Measurements from ENCODE around the gene CALML5.
"Not testable (repeated sequence)": the region's sequence is repeated elsewhere in the genome, so short reads cannot be mapped to it uniquely, and the experiment has no call there.

Gene CALML5

GRCh38 chr10:5479481-5480161, 19.7 kb downstream of the CALML5 start:
- Mint-ChIP-seq H3K9me3 (no peaks in the 10 kb centered on the region), H3K27ac (no peak overlapping the region), H3K27me3 (no peaks in the 10 kb centered on the region), H3K4me3 (peak overlapping the region; percentile 18), H3K36me3 (ENCODE audit: low read depth) (no peaks in the 10 kb centered on the region), H3K4me1 (peaks cover 11% of the 10 kb centered on the region)
- ATAC-seq (peak; percentile 55), DNase-seq (no peak)

GRCh38 chr10:5478694-5479305, 20.6 kb downstream of the CALML5 start:
- H3K9me3 Mint-ChIP-seq = no peaks in the 10 kb centered on the region
- peaks cover 11% of the 10 kb centered on the region for H3K4me1 Mint-ChIP-seq
- no peaks in the 10 kb centered on the region for H3K36me3 Mint-ChIP-seq (ENCODE audit: low read depth)
- H3K27me3 Mint-ChIP-seq = no peaks in the 10 kb centered on the region
- ATAC-seq (no peak), DNase-seq (no peak)
- no peak overlapping the region for H3K27ac Mint-ChIP-seq
- no peak overlapping the region for H3K4me3 Mint-ChIP-seq

- Mint-ChIP-seq H3K9me3 (no peaks in the 10 kb centered on the region), H3K27ac (no peak overlapping the region), H3K4me3 (no peak overlapping the region), H3K27me3 (no peaks in the 10 kb centered on the region), H3K4me1 (peaks cover 11% of the 10 kb centered on the region), H3K36me3 (ENCODE audit: low read depth) (no peaks in the 10 kb centered on the region)
- ATAC-seq (no peak), DNase-seq (no peak)
Observed at GRCh38 chr10:5477948-5478693, 21.2 kb downstream of the CALML5 start.

GRCh38 chr10:5476918-5477525, 22.3 kb downstream of the CALML5 start:
- Mint-ChIP-seq H3K4me3 (no peak overlapping the region), H3K36me3 (ENCODE audit: low read depth) (no peaks in the 10 kb centered on the region), H3K4me1 (peaks cover 11% of the 10 kb centered on the region), H3K9me3 (no peaks in the 10 kb centered on the region), H3K27ac (no peak overlapping the region), H3K27me3 (no peaks in the 10 kb centered on the region)
- DNase-seq (no peak), ATAC-seq (no peak)

GRCh38 chr10:5475974-5476807, 23.2 kb downstream of the CALML5 start:
- not testable (repeated sequence) for H3K4me3 Mint-ChIP-seq; H3K27me3 Mint-ChIP-seq; H3K36me3 Mint-ChIP-seq (ENCODE audit: low read depth); ATAC-seq; H3K27ac Mint-ChIP-seq; DNase-seq; H3K9me3 Mint-ChIP-seq
- peaks cover 11% of the 10 kb centered on the region for H3K4me1 Mint-ChIP-seq

GRCh38 chr10:5475088-5475487, 24.3 kb downstream of the CALML5 start:
- H3K9me3 Mint-ChIP-seq; H3K27ac Mint-ChIP-seq; H3K36me3 Mint-ChIP-seq (ENCODE audit: low read depth); H3K4me1 Mint-ChIP-seq; DNase-seq; H3K4me3 Mint-ChIP-seq; ATAC-seq; H3K27me3 Mint-ChIP-seq: not testable (repeated sequence)

- not testable (repeated sequence) for ATAC-seq; H3K27me3 Mint-ChIP-seq; H3K27ac Mint-ChIP-seq; H3K36me3 Mint-ChIP-seq (ENCODE audit: low read depth); DNase-seq; H3K9me3 Mint-ChIP-seq; H3K4me3 Mint-ChIP-seq; H3K4me1 Mint-ChIP-seq
Observed at GRCh38 chr10:5474642-5475041, 24.7 kb downstream of the CALML5 start.

GRCh38 chr10:5470062-5470751, 29.2 kb downstream of the CALML5 start:
- DNase-seq (no peak), ATAC-seq (no peak)
- no peaks in the 10 kb centered on the region for H3K27me3 Mint-ChIP-seq
- H3K4me1 Mint-ChIP-seq = no peaks in the 10 kb centered on the region
- no peaks in the 10 kb centered on the region for H3K9me3 Mint-ChIP-seq
- H3K4me3 Mint-ChIP-seq = no peak overlapping the region
- H3K27ac Mint-ChIP-seq = no peak overlapping the region
- H3K36me3 Mint-ChIP-seq (ENCODE audit: low read depth) = no peaks in the 10 kb centered on the region

- no peak overlapping the region for H3K27ac Mint-ChIP-seq
- no peaks in the 10 kb centered on the region for H3K9me3 Mint-ChIP-seq
- no peak overlapping the region for H3K4me3 Mint-ChIP-seq
- H3K36me3 Mint-ChIP-seq (ENCODE audit: low read depth) = no peaks in the 10 kb centered on the region
- DNase-seq (no peak), ATAC-seq (no peak)
- no peaks in the 10 kb centered on the region for H3K4me1 Mint-ChIP-seq
- no peaks in the 10 kb centered on the region for H3K27me3 Mint-ChIP-seq
Observed at GRCh38 chr10:5469353-5470061, 29.9 kb downstream of the CALML5 start.

GRCh38 chr10:5468262-5469106, 30.9 kb downstream of the CALML5 start:
- ATAC-seq (no peak), DNase-seq (no peak)
- no peak overlapping the region for H3K27ac Mint-ChIP-seq
- H3K4me3 Mint-ChIP-seq = no peak overlapping the region
- no peaks in the 10 kb centered on the region for H3K36me3 Mint-ChIP-seq (ENCODE audit: low read depth)
- no peaks in the 10 kb centered on the region for H3K27me3 Mint-ChIP-seq
- H3K9me3 Mint-ChIP-seq = no peaks in the 10 kb centered on the region
- no peaks in the 10 kb centered on the region for H3K4me1 Mint-ChIP-seq

GRCh38 chr10:5467634-5468255, 31.6 kb downstream of the CALML5 start:
- Mint-ChIP-seq H3K36me3 (ENCODE audit: low read depth) (no peaks in the 10 kb centered on the region), H3K4me3 (no peak overlapping the region)
- no peak for DNase-seq

GRCh38 chr10:5467207-5467535, 32.2 kb downstream of the CALML5 start:
- no peaks in the 10 kb centered on the region for H3K27me3 Mint-ChIP-seq
- no peaks in the 10 kb centered on the region for H3K4me1 Mint-ChIP-seq
- no peak for DNase-seq
- ATAC-seq = no peak
- no peak overlapping the region for H3K27ac Mint-ChIP-seq
- H3K9me3 Mint-ChIP-seq = no peaks in the 10 kb centered on the region
- no peaks in the 10 kb centered on the region for H3K36me3 Mint-ChIP-seq (ENCODE audit: low read depth)
- no peak overlapping the region for H3K4me3 Mint-ChIP-seq

More at GRCh38 chr10:5467634-5468255, 31.6 kb downstream of the CALML5 start:
- Mint-ChIP-seq H3K4me1 (no peaks in the 10 kb centered on the region), H3K9me3 (no peaks in the 10 kb centered on the region), H3K27ac (no peak overlapping the region), H3K27me3 (no peaks in the 10 kb centered on the region)
- no peak for ATAC-seq
